SK-N-MC (cell line): ENCODE measurements around the gene CD93.
A peak's percentile ranks its signal among the peaks of the same experiment; 100 is the strongest.

Experiments
- EZH2 ChIP-seq: fragments of 200-600 bp; sonication (generic); IDR thresholded peaks from one replicate; pipeline ENCODE4 v1.6.1; 2017; ENCODE audit warnings: antibody characterized with exemption
- FOXP2 ChIP-seq: optimal IDR thresholded peaks from 2 replicates; pipeline ENCODE3; 2011; ENCODE audit warnings: mild to moderate bottlenecking, moderate library complexity; ENCODE audit not compliant: insufficient read depth; ENCODE audit errors: extremely low read length, control extremely low read depth
- POLR2AphosphoS5 ChIP-seq: IDR thresholded peaks from 2 replicates; pipeline ENCODE4 v1.6.1; 2012; ENCODE audit warnings: mild to moderate bottlenecking, low read depth, low read length, borderline replicate concordance

DNA sequence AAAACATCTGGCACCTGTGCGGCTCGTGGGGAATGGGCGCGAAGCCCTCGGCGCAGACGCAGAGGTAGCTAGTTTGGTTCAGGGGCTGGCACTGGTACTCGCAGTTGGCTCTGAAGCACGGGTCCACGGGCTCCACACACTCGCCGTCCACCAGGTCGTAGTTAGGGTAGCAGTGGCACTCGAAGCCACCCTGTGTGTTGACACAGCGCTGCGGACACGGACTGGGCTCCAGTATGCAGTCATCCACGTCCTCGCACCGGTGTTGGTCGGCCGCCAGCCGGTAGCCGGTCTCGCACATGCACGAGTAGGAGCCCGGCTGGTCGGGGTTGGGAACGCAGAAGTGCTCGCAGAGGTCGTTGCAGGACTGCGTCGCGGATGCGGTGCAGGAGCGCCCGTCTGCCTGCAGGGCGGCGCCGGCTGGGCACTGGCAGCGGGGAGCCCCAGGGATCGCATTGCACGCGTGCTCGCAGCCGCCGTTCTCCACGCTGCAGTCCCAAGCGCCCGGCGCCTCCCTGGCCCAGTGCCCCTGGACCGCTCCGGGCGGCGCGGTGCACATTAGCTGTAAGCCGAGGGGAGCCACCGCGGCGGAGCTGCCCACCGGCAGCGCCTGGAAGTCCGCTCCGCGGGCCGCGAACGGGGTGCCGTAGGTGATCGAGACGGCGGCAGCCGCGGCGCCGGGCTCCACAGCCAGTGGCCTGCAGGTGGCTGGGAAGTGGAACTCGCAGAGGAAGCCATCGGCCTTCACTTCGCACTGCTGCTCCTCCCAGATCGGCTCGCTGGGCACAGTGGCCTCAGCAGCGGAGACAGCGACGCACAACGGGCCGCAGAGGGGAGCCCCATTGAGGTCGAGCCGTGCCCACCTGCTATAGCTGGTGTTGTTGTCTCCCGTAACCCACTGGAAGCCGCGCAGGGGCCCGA, 37.6 kb downstream of the CD93 start:
- TF ChIP-seq POLR2AphosphoS5 (no peak), EZH2 (peak; percentile 16), FOXP2 (no peak)
